ENCODE measurements around the gene CCL13.
"Not testable (repeated sequence)": the region's sequence is repeated elsewhere in the genome, so short reads cannot be mapped to it uniquely, and the experiment has no call there.

The CCL13 gene

DNA sequence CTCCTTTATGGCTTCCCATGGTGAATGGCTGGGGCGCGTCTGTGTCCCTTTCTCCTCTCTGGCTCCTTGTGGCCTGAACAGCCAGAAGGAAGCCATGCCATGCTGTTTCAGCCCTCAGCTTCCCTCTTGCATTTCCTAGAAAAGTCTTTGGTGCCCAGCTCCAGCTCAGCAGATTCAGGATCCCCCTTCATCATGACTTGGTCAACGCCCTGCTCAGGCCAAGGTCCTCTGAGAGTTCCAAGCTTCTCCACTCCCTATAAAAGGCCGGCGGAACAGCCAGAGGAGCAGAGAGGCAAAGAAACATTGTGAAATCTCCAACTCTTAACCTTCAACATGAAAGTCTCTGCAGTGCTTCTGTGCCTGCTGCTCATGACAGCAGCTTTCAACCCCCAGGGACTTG, at the start of gene CCL13:
CCL13 (plus strand) TSS at position 287 of the 400 bp plus-strand sequence; CDS start at position 334, 47 bp downstream.
- no peak for DNase-seq

GRCh38 chr17:34307110-34307509, 49.2 kb upstream of the CCL13 start:
- no peak for DNase-seq

DNA sequence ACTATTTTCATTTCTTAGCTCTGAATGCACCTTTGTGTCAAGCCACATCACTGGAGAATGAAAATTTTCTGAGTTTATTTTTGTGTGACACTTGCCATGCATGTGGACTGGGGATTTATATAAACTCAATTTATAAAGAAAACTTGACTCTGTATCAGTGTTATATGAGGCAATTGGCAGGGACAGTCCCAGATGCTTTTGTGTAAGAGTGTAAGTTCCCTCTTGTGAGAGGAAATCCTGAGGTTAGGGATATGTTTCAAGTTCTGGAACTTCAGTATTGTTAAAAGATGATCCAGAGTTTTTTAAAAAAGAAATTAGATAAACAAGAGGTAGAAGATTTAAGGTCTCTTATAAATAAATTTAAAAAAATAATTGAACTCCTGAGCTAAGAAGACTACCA, 47.9 kb upstream of the CCL13 start:
- DNase-seq = no peak

DNA sequence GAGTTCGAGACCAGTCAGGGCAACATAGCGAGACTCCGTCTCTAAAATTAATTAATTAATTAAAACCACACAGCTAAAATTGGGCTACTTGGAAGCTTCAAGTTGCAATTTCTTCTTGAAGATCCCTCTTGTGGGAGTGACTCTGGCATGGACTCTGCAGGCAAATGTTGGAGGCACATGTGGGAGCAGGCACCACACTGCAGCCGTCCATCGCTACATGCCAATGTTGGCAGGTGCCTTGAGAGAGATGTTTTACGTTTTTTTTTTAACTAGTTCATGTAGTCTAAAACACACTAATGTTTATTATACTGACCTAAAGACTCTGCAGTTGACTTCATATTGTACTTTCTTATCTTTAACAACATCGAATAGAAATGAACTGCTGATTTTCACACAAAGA, 45.0 kb upstream of the CCL13 start:
- DNase-seq = no peak

GRCh38 chr17:34312080-34312479, 44.2 kb upstream of the CCL13 start:
- no peak for DNase-seq

- no peak for DNase-seq
These were observed 43.1 kb upstream of the CCL13 start for GRCh38 chr17:34313164-34313563.

GRCh38 chr17:34314279-34314678, 42.0 kb upstream of the CCL13 start:
- DNase-seq = no peak

GRCh38 chr17:34318474-34318873, 37.8 kb upstream of the CCL13 start:
- no peak for DNase-seq

GRCh38 chr17:34319039-34319483, 37.2 kb upstream of the CCL13 start, which contains the start of gene CCL8:
TSS of gene CCL8 (plus strand) at chr17:34319435. CDS start at chr17:34319502, 67 bp downstream.
- no peak for DNase-seq

GRCh38 chr17:34321964-34322363, 34.3 kb upstream of the CCL13 start:
- no peak for DNase-seq

- not testable (repeated sequence) for DNase-seq
These were observed 28.7 kb upstream of the CCL13 start for GRCh38 chr17:34327580-34327979.

DNA sequence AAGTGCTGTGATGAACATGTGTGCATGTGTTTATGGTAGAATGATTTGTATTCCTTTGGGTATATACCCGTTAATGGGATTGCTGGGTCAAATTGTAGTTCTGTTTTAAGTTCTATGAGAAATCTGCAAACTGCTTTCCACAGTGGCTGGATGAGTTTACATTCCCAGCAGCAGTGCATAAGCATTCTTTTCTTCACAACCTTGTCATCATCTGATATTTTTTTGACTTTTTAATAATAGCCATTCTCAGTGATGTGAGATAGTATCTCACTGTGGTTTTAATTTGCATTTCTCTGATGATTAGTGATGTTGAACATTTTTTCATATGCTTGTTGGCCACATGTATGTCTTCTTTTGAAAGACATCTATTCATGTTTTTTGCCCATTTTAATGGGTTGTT, 18.6 kb upstream of the CCL13 start:
- no peak for DNase-seq

DNA sequence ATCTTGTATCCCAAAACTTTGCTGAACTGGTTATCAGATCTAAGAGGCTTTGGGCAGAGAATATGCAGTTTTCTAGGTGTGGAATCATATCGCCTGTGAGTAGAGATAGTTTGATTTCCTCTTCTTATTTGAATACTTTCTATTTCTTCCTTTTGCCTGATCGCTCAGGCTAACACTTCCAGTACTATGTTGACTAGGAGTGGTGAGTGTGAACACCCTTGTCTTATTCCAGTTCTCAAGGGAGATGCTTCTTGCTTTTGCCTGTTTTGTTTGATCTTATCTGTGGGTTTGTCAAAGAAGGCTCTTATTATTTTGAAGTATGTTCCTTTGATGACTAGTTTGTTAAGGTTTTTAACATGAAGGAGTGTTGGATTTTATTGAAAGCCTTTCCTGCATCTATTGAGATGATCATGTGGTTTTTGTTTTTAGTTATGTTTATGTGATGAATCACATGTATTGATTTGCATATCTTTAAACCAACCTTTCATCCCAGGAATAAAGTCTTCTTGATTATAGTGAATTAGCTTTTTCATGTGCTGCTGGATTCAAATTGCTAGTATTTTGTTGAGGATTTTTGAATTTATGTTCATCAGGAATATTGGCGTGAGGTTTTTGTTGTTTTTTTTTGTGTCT, 17.0 kb upstream of the CCL13 start:
- DNase-seq = no peak

DNA sequence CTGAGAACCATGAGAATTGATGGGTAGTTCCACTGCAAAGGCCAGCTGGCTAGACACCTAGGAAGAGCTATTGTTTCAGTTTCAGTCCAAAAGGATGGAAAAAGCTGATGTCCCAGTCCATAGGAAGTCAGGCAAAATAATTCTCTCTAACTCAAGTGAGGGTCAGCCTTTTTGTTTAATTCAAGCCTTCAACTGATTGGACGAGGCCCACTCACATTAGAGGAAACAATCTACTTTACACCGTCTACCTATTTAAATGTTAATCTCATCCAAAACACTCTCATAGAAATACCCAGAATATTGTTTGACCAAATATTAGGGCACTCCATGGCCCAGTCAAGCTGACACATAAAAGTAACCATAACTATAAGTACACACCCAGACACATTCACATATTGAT, 14.4 kb upstream of the CCL13 start:
- no peak for DNase-seq

DNA sequence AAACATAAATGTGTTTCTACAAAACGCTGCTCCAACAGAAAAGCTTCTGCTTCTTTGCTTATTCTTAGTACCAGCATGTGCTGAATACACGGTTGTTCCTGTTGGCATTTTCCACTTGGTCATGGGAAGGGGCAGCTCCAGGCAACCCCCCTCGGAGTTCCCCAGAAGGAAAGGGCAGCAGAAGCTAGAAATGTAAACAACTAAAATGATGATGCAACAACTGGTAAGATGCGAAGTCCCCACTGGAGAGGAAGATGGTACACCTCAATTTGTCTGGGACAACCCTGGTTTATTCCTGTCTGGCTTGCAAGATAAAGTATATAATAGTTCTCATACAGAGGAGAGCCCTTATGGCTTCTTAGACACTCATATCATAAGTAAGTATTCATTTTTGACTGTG, 9.2 kb upstream of the CCL13 start:
- no peak for DNase-seq

- DNase-seq = no peak
These were observed 6.5 kb upstream of the CCL13 start for GRCh38 chr17:34349751-34350150.

- DNase-seq = no peak
These were observed 5.2 kb upstream of the CCL13 start for GRCh38 chr17:34351096-34351495.

GRCh38 chr17:34352191-34352590, 4.1 kb upstream of the CCL13 start:
- DNase-seq = no peak

- DNase-seq = no peak
These were observed 1.6 kb upstream of the CCL13 start for GRCh38 chr17:34354637-34355036.

- no peak for DNase-seq
These were observed 1.1 kb downstream of the CCL13 start for GRCh38 chr17:34357398-34357797.

DNA sequence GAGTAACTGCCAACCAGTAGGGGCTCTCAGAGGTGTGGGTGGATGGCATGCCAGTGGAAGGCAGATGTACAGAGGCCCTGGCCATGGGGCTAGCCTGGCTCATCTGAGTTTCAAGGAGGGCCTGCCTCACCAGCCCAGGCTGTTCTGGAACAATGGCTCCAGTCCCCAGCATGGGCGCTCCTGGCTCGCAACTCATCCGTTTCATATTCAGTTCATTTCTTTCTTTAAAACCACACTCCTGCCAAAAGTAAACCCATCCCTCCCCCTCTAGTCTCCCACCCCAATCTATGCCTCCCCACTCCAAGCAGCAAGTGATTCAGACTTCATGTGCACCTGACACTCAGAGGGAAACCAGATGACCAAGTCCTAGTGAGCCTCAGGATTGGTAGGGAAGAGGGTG, 2.4 kb downstream of the CCL13 start:
- DNase-seq = no peak

DNA sequence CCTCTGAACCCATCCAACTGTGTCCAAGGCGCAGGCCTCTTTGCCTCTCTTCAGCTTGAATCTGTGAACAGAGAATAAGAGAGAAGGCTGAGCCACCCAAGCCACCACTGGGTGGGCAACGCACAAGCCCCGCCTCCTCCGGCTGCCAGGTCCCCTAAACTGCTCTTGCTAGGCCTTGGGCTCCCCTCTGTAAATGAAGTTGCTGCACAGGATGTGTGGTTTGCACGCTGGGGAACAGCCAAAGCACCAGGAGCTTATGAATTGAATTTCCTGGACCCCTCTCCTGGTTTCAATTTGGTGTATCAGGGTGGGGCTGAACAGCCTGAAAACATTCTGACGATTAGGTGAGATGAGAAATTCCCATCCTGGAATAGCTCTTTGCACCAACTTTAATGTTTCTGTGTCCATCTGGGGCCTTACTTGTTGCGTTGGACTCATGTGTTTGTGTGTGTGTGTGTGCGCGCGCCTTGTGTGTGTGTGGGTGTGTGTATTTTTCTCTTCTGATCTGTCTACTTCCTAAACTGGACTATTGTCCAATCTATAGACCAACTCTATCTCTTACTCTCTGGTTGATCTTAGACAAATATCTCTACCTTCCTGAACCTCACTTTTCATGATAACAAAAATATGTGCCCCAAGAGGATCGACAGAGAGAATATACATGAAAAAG, 4.5 kb downstream of the CCL13 start:
- no peak for DNase-seq

GRCh38 chr17:34361478-34362061, 5.3 kb downstream of the CCL13 start:
- DNase-seq = peak; percentile 61

DNA sequence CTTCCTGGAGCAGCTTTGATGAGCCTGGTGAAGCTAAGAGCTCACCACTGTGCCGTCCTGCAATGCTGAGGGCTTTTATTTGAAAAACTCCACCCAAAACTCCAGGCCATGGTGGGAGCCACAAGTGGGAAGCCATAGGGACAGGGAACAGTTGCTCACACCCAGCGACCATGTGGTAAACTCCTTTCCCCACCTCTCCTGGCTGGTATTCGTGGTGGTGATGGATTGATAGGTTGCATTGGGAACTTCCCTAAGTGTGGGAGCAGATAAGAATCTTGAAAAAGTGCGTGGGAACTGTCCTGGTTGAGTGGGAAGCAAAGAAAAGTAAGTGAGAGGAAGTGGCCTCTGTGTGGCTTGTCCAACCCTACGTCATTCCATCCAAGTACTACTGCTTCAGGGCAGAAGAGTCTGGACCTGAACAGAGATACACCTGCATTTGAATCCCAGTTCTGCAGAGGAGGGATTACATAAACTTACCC, 6.9 kb downstream of the CCL13 start, which contains the start of gene CCL1:
CCL1 (minus strand) TSS at position 51 of the 479 bp plus-strand sequence. CDS start 72 bp downstream, outside the sequence.
- no peak for DNase-seq

Data from activated CD4-positive, CD25-positive, alpha-beta regulatory T cell treated with anti-CD3 and anti-CD28 coated beads, Interleukin-2, amount 50 U/mL, for 72 hours (primary cell).